DOHH2 (cell line): ENCODE data around the gene NID1.

Experiments used
- EZH2phosphoT487 ChIP-seq: fragments of 200-600 bp; sonication (generic); IDR thresholded peaks from 2 replicates; pipeline ENCODE4 v1.6.1; 2017; ENCODE audit warnings: borderline replicate concordance, mild to moderate bottlenecking, antibody characterized with exemption, low read length, moderate library complexity, mixed read lengths
- TF ChIP-seq, protein P1 (sequence below): fragments of 200-600 bp; sonication (generic); IDR thresholded peaks from one replicate; pipeline ENCODE4 v1.5.1; 2014; ENCODE audit warnings: antibody characterized with exemption, mild to moderate bottlenecking, low read depth, low read length; ENCODE audit not compliant: poor library complexity, severe bottlenecking

DNA sequence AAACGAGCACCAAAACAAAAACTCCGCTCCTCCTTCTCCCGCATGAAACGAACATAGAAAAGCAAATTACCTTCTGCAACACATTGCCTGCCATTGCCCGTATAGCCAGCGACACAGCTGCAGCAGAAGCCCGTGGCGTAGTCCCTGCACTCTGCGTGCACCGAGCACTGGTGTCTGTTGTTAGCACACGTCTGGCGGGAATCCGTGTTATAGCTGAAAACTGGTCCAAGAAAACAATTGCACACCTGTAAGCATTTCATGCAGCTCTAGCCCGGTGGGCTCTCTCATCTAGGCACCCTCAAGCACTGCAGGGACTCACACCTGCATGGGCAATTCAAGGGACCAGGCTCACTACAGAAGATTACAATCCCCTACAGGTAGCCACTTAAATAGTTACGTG lies 26.9 kb downstream of the NID1 start:
- TF ChIP-seq, protein P1, sequence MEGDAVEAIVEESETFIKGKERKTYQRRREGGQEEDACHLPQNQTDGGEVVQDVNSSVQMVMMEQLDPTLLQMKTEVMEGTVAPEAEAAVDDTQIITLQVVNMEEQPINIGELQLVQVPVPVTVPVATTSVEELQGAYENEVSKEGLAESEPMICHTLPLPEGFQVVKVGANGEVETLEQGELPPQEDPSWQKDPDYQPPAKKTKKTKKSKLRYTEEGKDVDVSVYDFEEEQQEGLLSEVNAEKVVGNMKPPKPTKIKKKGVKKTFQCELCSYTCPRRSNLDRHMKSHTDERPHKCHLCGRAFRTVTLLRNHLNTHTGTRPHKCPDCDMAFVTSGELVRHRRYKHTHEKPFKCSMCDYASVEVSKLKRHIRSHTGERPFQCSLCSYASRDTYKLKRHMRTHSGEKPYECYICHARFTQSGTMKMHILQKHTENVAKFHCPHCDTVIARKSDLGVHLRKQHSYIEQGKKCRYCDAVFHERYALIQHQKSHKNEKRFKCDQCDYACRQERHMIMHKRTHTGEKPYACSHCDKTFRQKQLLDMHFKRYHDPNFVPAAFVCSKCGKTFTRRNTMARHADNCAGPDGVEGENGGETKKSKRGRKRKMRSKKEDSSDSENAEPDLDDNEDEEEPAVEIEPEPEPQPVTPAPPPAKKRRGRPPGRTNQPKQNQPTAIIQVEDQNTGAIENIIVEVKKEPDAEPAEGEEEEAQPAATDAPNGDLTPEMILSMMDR, result no peak
- TF ChIP-seq EZH2phosphoT487, result no peak
